ENCODE results near the gene USP21. TPM values are rescaled to one million over a fixed set of nuclear protein-coding genes. Genes with fewer than 3 reads are reported as not detected.

USP21 gene
- total RNA-seq, 2 donors from 2014 or later: 21.2 to 29.0 TPM

DNA sequence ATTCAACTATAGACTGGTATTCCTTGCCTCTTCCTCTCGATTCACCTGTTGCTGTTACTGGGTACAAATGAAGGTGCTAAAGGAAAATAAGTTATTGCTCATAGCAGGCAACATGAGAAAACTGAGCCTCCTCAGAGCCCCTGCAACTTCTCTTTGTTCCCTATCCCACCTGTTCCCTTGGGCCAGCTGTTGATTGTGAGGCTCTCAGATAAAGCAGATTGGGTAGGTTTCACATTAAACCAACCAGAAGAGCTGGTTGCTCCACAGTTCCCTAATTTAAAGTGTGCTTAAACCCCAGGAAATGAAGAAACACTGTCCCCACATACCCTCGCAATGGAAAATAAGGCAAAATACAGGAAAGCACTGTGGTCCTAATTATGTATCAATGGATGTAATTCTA is 31.7 kb upstream of the USP21 start:
- ATAC-seq: no peak
- Mint-ChIP-seq H3K4me3 (no peak overlapping the region), H3K36me3 (peaks cover 27% of the 10 kb centered on the region), H3K9me3 (no peaks in the 10 kb centered on the region), H3K27me3 (no peaks in the 10 kb centered on the region), H3K4me1 (ENCODE audit: low read depth in 2 of 2) (peaks cover 40 to 45% of the 10 kb centered on the region in 2 donors), H3K27ac (peak overlapping the region; percentile 12 to 42)
- no peak for DNase-seq (ENCODE audit: low spot score)

GRCh38 chr1:161128591-161129420 is 30.5 kb upstream of the USP21 start:
- H3K9me3 Mint-ChIP-seq: no peaks in the 10 kb centered on the region
- H3K4me3 Mint-ChIP-seq: no peak overlapping the region

DNA sequence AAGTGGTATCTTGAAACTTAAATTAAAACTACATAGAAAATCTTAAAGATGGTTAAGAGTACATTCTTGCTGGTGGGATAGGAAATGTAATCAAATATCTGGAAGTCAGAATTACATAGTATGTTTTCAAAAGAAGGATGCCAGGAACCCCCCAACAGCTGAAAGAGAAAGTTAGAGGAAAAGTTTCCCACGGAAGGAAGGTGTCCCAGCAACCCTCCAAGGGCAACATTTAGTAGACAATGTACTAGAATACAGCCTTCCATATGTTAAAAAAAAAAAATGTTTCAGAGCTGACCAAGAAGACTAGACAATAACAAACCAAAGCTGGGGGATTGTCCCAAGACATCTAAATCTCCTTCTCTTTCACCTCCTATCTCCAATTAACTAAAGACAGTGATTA is 29.0 kb upstream of the USP21 start:
- no peaks in the 10 kb centered on the region for H3K9me3 Mint-ChIP-seq
- peaks cover 41 to 50% of the 10 kb centered on the region in 2 donors for H3K4me1 Mint-ChIP-seq (ENCODE audit: low read depth in 2 of 2)
- no peak overlapping the region for H3K27ac Mint-ChIP-seq
- no peak overlapping the region for H3K4me3 Mint-ChIP-seq
- ATAC-seq: no peak
- DNase-seq (ENCODE audit: low spot score): no peak
- no peaks in the 10 kb centered on the region for H3K27me3 Mint-ChIP-seq
- H3K36me3 Mint-ChIP-seq: peaks cover 21% of the 10 kb centered on the region

More at GRCh38 chr1:161128591-161129420, 30.5 kb upstream of the USP21 start:
- H3K4me1 Mint-ChIP-seq (ENCODE audit: low read depth in 2 of 2): peaks cover 40 to 45% of the 10 kb centered on the region in 2 donors
- ATAC-seq (no peak), DNase-seq (ENCODE audit: low spot score) (no peak)
- H3K36me3 Mint-ChIP-seq: peaks cover 26% of the 10 kb centered on the region
- no peaks in the 10 kb centered on the region for H3K27me3 Mint-ChIP-seq
- no peak overlapping the region for H3K27ac Mint-ChIP-seq

GRCh38 chr1:161131523-161132409 is 27.5 kb upstream of the USP21 start:
- ATAC-seq (no peak), DNase-seq (ENCODE audit: low spot score) (no peak)
- H3K27ac Mint-ChIP-seq: no peak overlapping the region
- no peaks in the 10 kb centered on the region for H3K9me3 Mint-ChIP-seq
- peaks cover 7% of the 10 kb centered on the region for H3K36me3 Mint-ChIP-seq
- no peak overlapping the region for H3K4me3 Mint-ChIP-seq
- H3K27me3 Mint-ChIP-seq: no peaks in the 10 kb centered on the region
- H3K4me1 Mint-ChIP-seq (ENCODE audit: low read depth in 2 of 2): peaks cover 33 to 41% of the 10 kb centered on the region in 2 donors

DNA sequence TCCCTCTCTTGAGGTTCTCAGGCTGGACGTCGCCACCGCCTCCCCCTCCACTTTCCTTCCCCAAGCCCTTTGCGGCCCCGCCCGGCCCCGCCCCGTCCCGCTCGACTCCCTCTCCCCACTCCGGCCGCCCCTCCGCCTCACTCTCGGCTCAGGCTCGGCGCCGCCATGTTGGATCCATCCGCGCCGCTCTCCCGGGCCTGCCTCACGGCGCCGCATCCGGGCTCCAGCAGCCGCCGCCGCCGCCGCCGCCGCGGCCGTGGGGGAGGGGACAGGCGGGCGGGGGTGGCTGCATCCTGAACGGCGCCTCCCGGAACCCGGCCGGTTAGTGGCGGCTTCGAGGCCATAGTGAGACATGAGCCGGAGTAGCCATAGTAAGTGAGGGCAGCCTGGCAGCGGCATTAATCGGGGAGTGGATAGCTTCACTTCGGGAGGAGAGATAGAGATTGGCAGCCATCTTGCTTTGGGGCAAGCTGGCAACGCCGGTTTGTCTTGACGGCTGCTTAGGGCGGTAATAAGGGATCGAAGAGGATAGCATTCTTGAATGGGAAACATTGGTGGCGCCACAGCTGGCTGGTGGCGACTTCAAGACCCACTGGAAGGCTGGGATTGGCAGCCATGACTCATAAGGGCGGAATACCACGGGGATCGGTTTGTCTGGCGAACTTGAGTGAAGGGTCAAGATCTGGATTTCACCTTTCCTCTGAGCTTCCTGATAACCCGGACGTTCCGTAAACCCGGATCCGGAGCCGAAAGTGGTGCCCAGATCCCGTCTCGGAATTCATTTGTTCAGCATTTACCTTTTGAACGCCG is 26.7 kb upstream of the USP21 start, which contains the start of gene DEDD:
DEDD (minus strand) TSS at position 258 of the 810 bp plus-strand sequence. CDS start 8,205 bp downstream, outside the sequence.
- peak; percentile 93 for DNase-seq (ENCODE audit: low spot score)
- no peak within 1 kb of the TSS for H3K4me3 Mint-ChIP-seq
- no peak within 1 kb of the TSS for H3K27ac Mint-ChIP-seq
- H3K36me3 Mint-ChIP-seq: no peaks in the 10 kb centered on the region
- H3K4me1 Mint-ChIP-seq (ENCODE audit: low read depth in 2 of 2): peaks cover 27 to 33% of the 10 kb centered on the region in 2 donors
- H3K27me3 Mint-ChIP-seq: no peaks in the 10 kb centered on the region
- peak; percentile 96 to 97 for ATAC-seq
- no peaks in the 10 kb centered on the region for H3K9me3 Mint-ChIP-seq

DNA sequence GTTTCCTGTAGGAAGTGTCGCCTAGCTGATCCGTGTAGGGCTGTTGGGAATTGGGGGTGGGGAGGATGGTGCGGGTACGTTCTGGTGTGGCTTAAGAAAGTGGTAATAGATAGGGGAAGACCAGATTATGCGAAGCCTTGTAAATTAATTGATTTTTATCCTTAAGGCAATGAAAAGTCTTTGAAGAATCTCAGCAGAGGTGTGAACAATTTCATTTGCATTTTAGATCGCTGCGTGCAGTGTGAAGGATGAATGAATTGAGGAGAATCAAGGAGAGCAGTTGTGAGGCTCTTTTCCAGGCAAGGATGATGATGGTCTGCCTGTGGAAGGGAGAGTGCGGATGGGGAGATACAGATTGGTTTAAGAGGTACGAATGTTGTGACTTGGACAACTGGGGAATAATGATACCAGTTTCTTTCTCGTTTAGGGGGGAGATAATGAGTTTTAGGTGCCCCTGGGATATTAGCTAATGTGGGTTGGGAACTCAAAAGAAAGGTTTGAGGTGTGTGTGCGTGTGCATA is 26.0 kb upstream of the USP21 start:
- no peak overlapping the region for H3K4me3 Mint-ChIP-seq
- H3K4me1 Mint-ChIP-seq (ENCODE audit: low read depth in 2 of 2): peaks cover 22 to 28% of the 10 kb centered on the region in 2 donors
- H3K27me3 Mint-ChIP-seq: no peaks in the 10 kb centered on the region
- no peaks in the 10 kb centered on the region for H3K36me3 Mint-ChIP-seq
- DNase-seq (ENCODE audit: low spot score): no peak
- H3K9me3 Mint-ChIP-seq: no peaks in the 10 kb centered on the region
- peak in 1 of 2 donors; percentile 2 for ATAC-seq
- no peak overlapping the region for H3K27ac Mint-ChIP-seq

GRCh38 chr1:161137881-161138280 is 21.4 kb upstream of the USP21 start:
- Mint-ChIP-seq H3K9me3 (no peaks in the 10 kb centered on the region), H3K4me3 (no peak overlapping the region), H3K27me3 (no peaks in the 10 kb centered on the region), H3K4me1 (ENCODE audit: low read depth in 2 of 2) (peaks cover 5% of the 10 kb centered on the region in 2 donors), H3K36me3 (no peaks in the 10 kb centered on the region), H3K27ac (no peak overlapping the region)
- no peak for ATAC-seq
- DNase-seq (ENCODE audit: low spot score): no peak

- Mint-ChIP-seq H3K4me3 (no peak overlapping the region), H3K27ac (no peak overlapping the region), H3K9me3 (no peaks in the 10 kb centered on the region), H3K4me1 (ENCODE audit: low read depth in 2 of 2) (peaks cover 5% of the 10 kb centered on the region in 2 donors), H3K27me3 (no peaks in the 10 kb centered on the region), H3K36me3 (no peaks in the 10 kb centered on the region)
- no peak for ATAC-seq
- DNase-seq (ENCODE audit: low spot score): no peak
These were observed 20.9 kb upstream of the USP21 start for GRCh38 chr1:161138431-161138830.

GRCh38 chr1:161139766-161140165 is 19.5 kb upstream of the USP21 start:
- H3K27me3 Mint-ChIP-seq: no peaks in the 10 kb centered on the region
- H3K4me1 Mint-ChIP-seq (ENCODE audit: low read depth in 2 of 2): peaks cover 5% of the 10 kb centered on the region in 2 donors
- H3K36me3 Mint-ChIP-seq: no peaks in the 10 kb centered on the region
- H3K9me3 Mint-ChIP-seq: no peaks in the 10 kb centered on the region
- no peak overlapping the region for H3K4me3 Mint-ChIP-seq
- no peak for DNase-seq (ENCODE audit: low spot score)
- ATAC-seq: no peak
- H3K27ac Mint-ChIP-seq: no peak overlapping the region

DNA sequence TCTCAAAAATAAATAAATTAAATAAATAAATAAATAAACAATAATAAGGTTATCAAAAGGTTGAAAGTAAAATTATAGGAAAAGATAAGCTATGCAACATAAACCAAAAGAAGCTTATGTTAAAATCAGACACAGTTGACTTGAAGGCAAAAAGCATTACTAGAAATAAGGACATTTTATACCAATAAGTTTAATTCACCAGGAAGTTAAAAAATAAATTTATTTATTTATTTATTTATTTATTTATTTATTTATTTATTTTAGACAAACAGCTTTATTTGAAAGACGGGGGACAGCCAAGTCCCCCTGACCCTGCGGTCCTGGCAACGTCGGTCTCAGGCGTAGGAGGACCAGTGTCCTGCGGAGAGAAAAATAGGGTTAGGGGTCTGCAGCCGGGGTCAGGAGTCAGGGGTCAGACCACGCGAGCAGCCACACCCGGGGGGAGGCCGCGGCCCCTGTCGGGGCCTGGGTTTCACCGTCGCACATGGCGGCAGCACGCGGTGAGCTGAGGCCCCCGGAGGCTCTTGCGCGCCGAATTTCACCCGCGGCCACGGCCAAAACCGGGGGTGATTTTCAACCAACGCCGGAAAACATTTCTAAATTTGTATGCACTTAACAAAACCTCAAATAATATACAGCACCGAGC is 18.4 kb upstream of the USP21 start:
- H3K4me3 Mint-ChIP-seq: no peak overlapping the region
- ATAC-seq (no peak), DNase-seq (ENCODE audit: low spot score) (no peak)
- H3K36me3 Mint-ChIP-seq: no peaks in the 10 kb centered on the region
- no peak overlapping the region for H3K27ac Mint-ChIP-seq
- no peaks in the 10 kb centered on the region for H3K27me3 Mint-ChIP-seq
- H3K4me1 Mint-ChIP-seq (ENCODE audit: low read depth in 2 of 2): no peaks in the 10 kb centered on the region
- no peaks in the 10 kb centered on the region for H3K9me3 Mint-ChIP-seq

GRCh38 chr1:161145832-161146231 is 13.5 kb upstream of the USP21 start:
- no peak overlapping the region for H3K4me3 Mint-ChIP-seq
- H3K4me1 Mint-ChIP-seq (ENCODE audit: low read depth in 2 of 2): no peaks in the 10 kb centered on the region
- DNase-seq (ENCODE audit: low spot score) (no peak), ATAC-seq (no peak)
- H3K9me3 Mint-ChIP-seq: no peaks in the 10 kb centered on the region
- no peaks in the 10 kb centered on the region for H3K27me3 Mint-ChIP-seq
- H3K27ac Mint-ChIP-seq: no peak overlapping the region
- no peaks in the 10 kb centered on the region for H3K36me3 Mint-ChIP-seq

GRCh38 chr1:161153176-161153575 is 6.1 kb upstream of the USP21 start:
- DNase-seq (ENCODE audit: low spot score) (no peak), ATAC-seq (no peak)
- Mint-ChIP-seq H3K27me3 (no peaks in the 10 kb centered on the region), H3K4me3 (peak overlapping the region; percentile 99), H3K9me3 (no peaks in the 10 kb centered on the region), H3K36me3 (peaks cover 25% of the 10 kb centered on the region), H3K27ac (peak overlapping the region; percentile 99 to 100), H3K4me1 (ENCODE audit: low read depth in 2 of 2) (peaks cover 24 to 26% of the 10 kb centered on the region in 2 donors)

Measured in natural killer cell treated with Interleukin-12 subunit alpha and Interleukin-12 subunit beta and Interleukin-15 and Interleukin-18, amount 100 ng/mL, for 72 hours (primary cell).